ENCODE measurements around the gene PRM1. TPM values are rescaled to one million over a fixed set of nuclear protein-coding genes. Genes with fewer than 3 reads are reported as not detected.

Gene PRM1
- total RNA-seq, 1 donor from 2014 or later = not detected

- DNase-seq (ENCODE audit: low read depth) = no peak
- no peak for TF ChIP-seq CTCF (conservative IDR thresholded peaks at IDR 0.05; ENCODE audit: low read depth, low read length)
These were observed 26.0 kb downstream of the PRM1 start for GRCh38 chr16:11254913-11255736.

GRCh38 chr16:11253995-11254912 is 26.9 kb downstream of the PRM1 start:
- TF ChIP-seq CTCF (conservative IDR thresholded peaks at IDR 0.05; ENCODE audit: low read depth, low read length) = no peak
- DNase-seq (ENCODE audit: low read depth) = no peak
- peak overlapping the region; percentile 84 for H3K4me3 ChIP-seq (ENCODE audit: low read depth, low read length)

More at GRCh38 chr16:11254913-11255736, 26.0 kb downstream of the PRM1 start:
- peak overlapping the region; percentile 84 for H3K4me3 ChIP-seq (ENCODE audit: low read depth, low read length)

GRCh38 chr16:11253009-11253994 is 27.8 kb downstream of the PRM1 start:
- TF ChIP-seq CTCF (conservative IDR thresholded peaks at IDR 0.05; ENCODE audit: low read depth, low read length) = no peak
- DNase-seq (ENCODE audit: low read depth) = no peak
- H3K4me3 ChIP-seq (ENCODE audit: low read depth, low read length) = no peak overlapping the region

- no peak overlapping the region for H3K4me3 ChIP-seq (ENCODE audit: low read depth, low read length)
- no peak for DNase-seq (ENCODE audit: low read depth)
- no peak for TF ChIP-seq CTCF (conservative IDR thresholded peaks at IDR 0.05; ENCODE audit: low read depth, low read length)
These were observed 28.6 kb downstream of the PRM1 start for GRCh38 chr16:11252482-11252931.

- no peak overlapping the region for H3K4me3 ChIP-seq (ENCODE audit: low read depth, low read length)
- TF ChIP-seq CTCF (conservative IDR thresholded peaks at IDR 0.05; ENCODE audit: low read depth, low read length) = no peak
- no peak for DNase-seq (ENCODE audit: low read depth)
These were observed 29.3 kb downstream of the PRM1 start for GRCh38 chr16:11251525-11252481.

Data from epithelial cell of proximal tubule (primary cell).